Calu3 (cell line): Measurements from ENCODE around the gene SLC12A7. TPM values are rescaled to one million over a fixed set of nuclear protein-coding genes. Genes with fewer than 3 reads are reported as not detected.

ENCODE experiments used
- BruUV-seq: library from RNA; stranded (reverse); fragments of 400-500 nt; replicated peaks from 2 replicates; lab custom pipeline; 2021; lab: Mats Ljungman, UMichigan
- CTCF ChIA-PET: fragments of 300-600 bp; sonication (Branson Sonifier 250); formaldehyde crosslinking; loops from one replicate; lab custom pipeline; 2022; ENCODE audit warnings: antibody characterized with exemption; lab: Charles Lee
- DNase-seq: peaks from one replicate; pipeline ENCODE4 v3.0.0; 2022
- H3K27ac Mint-ChIP-seq: one replicate; pipeline ENCODE4 v1.8.0; 2022; ENCODE audit warnings: mixed read lengths; ENCODE audit not compliant: unreplicated experiment
- H3K27me3 Mint-ChIP-seq: one replicate; pipeline ENCODE4 v1.8.0; 2022; ENCODE audit warnings: mixed read lengths; ENCODE audit not compliant: unreplicated experiment
- H3K36me3 Mint-ChIP-seq: one replicate; pipeline ENCODE4 v1.8.0; 2022; ENCODE audit warnings: mild to moderate bottlenecking, moderate library complexity, mixed read lengths; ENCODE audit not compliant: insufficient read depth, unreplicated experiment
- H3K4me1 Mint-ChIP-seq: one replicate; pipeline ENCODE4 v1.8.0; 2022; ENCODE audit warnings: mild to moderate bottlenecking, low read depth, mixed read lengths; ENCODE audit not compliant: unreplicated experiment
- H3K4me3 Mint-ChIP-seq: one replicate; pipeline ENCODE4 v1.8.0; 2022; ENCODE audit warnings: mild to moderate bottlenecking, low read depth, moderate library complexity, mixed read lengths; ENCODE audit not compliant: unreplicated experiment
- H3K9me3 Mint-ChIP-seq: one replicate; pipeline ENCODE4 v1.8.0; 2022; ENCODE audit warnings: low read depth, mixed read lengths; ENCODE audit not compliant: unreplicated experiment
- CTCF ChIP-seq: fragments of 200-600 bp; IDR thresholded peaks from one replicate; pipeline ENCODE4 v1.8.0; 2022; ENCODE audit warnings: antibody characterized with exemption; ENCODE audit not compliant: unreplicated experiment
- intact Hi-C: fragments of 100-400 bp; cut with micrococcal nuclease; formaldehyde crosslinking; loops from one replicate; pipeline ENCODE4 v1.10.0; 2022; ENCODE audit not compliant: unreplicated experiment
- total RNA-seq: library from RNA; stranded (reverse); gene quantifications from 2 replicates; pipeline ENCODE4 v1.2.3, GENCODE V29; 2022

SLC12A7 gene
- total RNA-seq, 1 experiment from 2014 or later, result 82.3 TPM

DNA sequence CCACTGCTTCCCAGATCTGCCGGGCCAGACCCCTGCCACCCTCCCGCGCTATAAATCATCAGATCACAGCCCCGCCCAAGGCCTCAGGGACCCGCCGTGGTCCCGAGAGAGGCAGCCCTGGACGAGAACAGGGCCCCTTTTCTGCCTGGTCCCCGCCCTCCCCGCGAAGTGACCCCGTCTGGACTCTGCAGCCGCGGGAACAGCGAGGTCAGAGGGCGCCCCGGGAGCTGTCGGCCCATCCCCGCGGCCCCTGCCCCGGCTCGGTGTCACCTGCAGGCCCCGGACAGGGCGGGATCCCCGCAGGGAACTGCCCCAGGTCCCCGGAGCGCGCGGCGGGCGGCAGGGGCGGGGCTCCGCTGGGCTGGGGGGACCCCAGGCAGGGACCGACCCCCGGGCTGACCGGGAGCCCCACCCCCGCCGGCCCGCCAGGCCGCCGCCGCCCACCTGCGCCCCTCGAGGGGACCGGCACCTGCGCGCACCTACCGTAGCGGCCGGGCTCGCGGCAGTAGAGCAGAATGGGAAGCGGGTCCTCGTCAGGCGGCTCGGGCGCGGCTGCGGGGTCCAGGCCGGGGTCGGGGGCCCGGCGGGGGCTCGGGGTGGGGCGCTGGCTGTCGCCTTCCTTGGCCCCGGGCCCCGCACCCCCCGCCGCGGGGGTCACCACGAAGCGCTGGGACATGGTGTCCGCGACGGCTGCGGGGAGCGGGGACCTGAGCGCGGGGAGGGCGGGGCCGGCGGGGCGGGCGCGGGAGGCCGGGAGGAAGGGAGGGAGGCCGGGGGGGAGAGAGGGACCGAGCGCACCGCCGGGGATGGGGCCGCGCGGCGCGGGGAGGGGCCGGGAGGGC, 43.5 kb upstream of the SLC12A7 start:
- CTCF ChIA-PET, result no interaction called here
- Mint-ChIP-seq H3K9me3 (peaks cover 8% of the 10 kb centered on the region), H3K27me3 (peaks cover 39% of the 10 kb centered on the region), H3K4me1 (peaks cover 60% of the 10 kb centered on the region), H3K4me3 (peak overlapping the region; percentile 7), H3K27ac (no peak overlapping the region), H3K36me3 (peaks cover 7% of the 10 kb centered on the region)
- intact Hi-C loops, result no loop called here
- TF ChIP-seq CTCF, result no peak
- DNase-seq, result no peak
- no TSS peak for BruUV-seq

DNA sequence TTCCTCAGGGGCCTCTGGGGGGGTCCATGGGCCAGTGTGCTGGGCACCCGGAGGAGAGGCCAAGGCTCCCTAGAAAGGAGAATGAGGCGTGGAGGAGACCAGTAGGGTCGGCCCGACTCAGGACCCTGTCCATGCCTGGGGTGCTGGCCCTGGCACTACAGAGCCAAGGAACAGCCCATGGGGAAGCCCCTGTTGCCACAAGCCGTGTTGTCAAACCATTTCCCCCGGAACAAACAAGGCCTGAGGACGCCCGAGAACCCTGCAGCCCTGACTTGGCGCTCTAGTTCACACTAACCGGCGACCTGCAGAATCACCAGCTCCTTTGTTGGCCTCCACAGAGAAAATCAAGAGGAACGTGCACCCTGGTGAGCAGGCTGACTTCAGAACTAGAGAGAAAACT, 41.6 kb upstream of the SLC12A7 start:
- no peak for TF ChIP-seq CTCF
- H3K27me3 Mint-ChIP-seq, result peaks cover 32% of the 10 kb centered on the region
- peaks cover 40% of the 10 kb centered on the region for H3K4me1 Mint-ChIP-seq
- CTCF ChIA-PET, result interaction anchor here (0.7 to 1.8 kb wide), 2 partner anchors 11 to 13 kb away, joined by 3 to 4 read pairs; no protein-coding TSS in a partner anchor
- peaks cover 7% of the 10 kb centered on the region for H3K36me3 Mint-ChIP-seq
- no TSS peak for BruUV-seq
- DNase-seq, result no peak
- no peak overlapping the region for H3K27ac Mint-ChIP-seq
- H3K4me3 Mint-ChIP-seq, result no peak overlapping the region
- intact Hi-C loops, result no loop called here
- peaks cover 8% of the 10 kb centered on the region for H3K9me3 Mint-ChIP-seq

- Mint-ChIP-seq H3K36me3 (peaks cover 7% of the 10 kb centered on the region), H3K27ac (no peak overlapping the region), H3K4me1 (peaks cover 38% of the 10 kb centered on the region), H3K4me3 (no peak overlapping the region), H3K9me3 (peaks cover 7% of the 10 kb centered on the region), H3K27me3 (peaks cover 26% of the 10 kb centered on the region)
- no TSS peak for BruUV-seq
- DNase-seq, result peak; percentile 43
- intact Hi-C loops, result no loop called here
- CTCF ChIA-PET, result interaction anchor here (0.7 to 1.8 kb wide), 2 partner anchors 11 to 13 kb away, joined by 3 to 4 read pairs; no protein-coding TSS in a partner anchor
- TF ChIP-seq CTCF, result no peak
Observed at GRCh38 chr5:1152771-1153282, 41.0 kb upstream of the SLC12A7 start.

- peaks cover 32% of the 10 kb centered on the region for H3K4me1 Mint-ChIP-seq
- H3K4me3 Mint-ChIP-seq, result no peak overlapping the region
- H3K36me3 Mint-ChIP-seq, result peaks cover 3% of the 10 kb centered on the region
- no peak overlapping the region for H3K27ac Mint-ChIP-seq
- peaks cover under 1% of the 10 kb centered on the region for H3K9me3 Mint-ChIP-seq
- no peak for TF ChIP-seq CTCF
- peak; percentile 38 for DNase-seq
- intact Hi-C loops, result no loop called here
- BruUV-seq, result no TSS peak
- H3K27me3 Mint-ChIP-seq, result peaks cover 19% of the 10 kb centered on the region
- CTCF ChIA-PET, result interaction anchor here (1.8 kb wide), 1 partner anchor 12 kb away, joined by 4 read pairs; no protein-coding TSS in a partner anchor
Observed at GRCh38 chr5:1152156-1152555, 40.3 kb upstream of the SLC12A7 start.
